Measurements from ENCODE around the gene ZSCAN21. TPM values are rescaled to one million over a fixed set of nuclear protein-coding genes. Genes with fewer than 3 reads are reported as not detected.
A peak's percentile ranks its signal among the peaks of the same experiment; 100 is the strongest.

The ZSCAN21 gene
- total and polyA plus RNA-seq, 5 experiments from 2014 or later, result 5.2 to 11.2 (median 8.3) TPM

GRCh38 chr7:100080907-100081534 lies 31.4 kb downstream of the ZSCAN21 start:
- Mint-ChIP-seq H3K4me3 (peak overlapping the region; percentile 86 to 95 (median 92)), H3K9me3 (no peaks in the 10 kb centered on the region), H3K36me3 (peaks cover 0 to 37% (median 14%) of the 10 kb centered on the region in 3 donors), H3K27me3 (no peaks in the 10 kb centered on the region), H3K4me1 (peaks cover 17 to 43% (median 38%) of the 10 kb centered on the region in 4 donors), H3K27ac (peak overlapping the region; percentile 75 to 94 (median 90))
- DNase-seq, result peak in 1 of 10 donors; percentile 6
- POLR2A ChIA-PET, result interaction anchor here (0.7 to 2.2 kb wide), 8 partner anchors 9 to 348 kb away, joined by 3 to 8 read pairs (median 4); partner anchors contain the start of genes MCM7, MEPCE, TRIM4 and ZCWPW1
- ATAC-seq, result peak in 1 of 2 donors; percentile 26

- peaks cover 17 to 43% (median 38%) of the 10 kb centered on the region in 4 donors for H3K4me1 Mint-ChIP-seq
- DNase-seq (peak; percentile 93 to 99 (median 98)), ATAC-seq (peak; percentile 85 to 90)
- H3K27me3 Mint-ChIP-seq, result no peaks in the 10 kb centered on the region
- peak within 1 kb of the TSS; percentile 90 to 96 (median 94) for H3K27ac Mint-ChIP-seq
- H3K36me3 Mint-ChIP-seq, result peaks cover 0 to 31% (median 11%) of the 10 kb centered on the region in 3 donors
- H3K4me3 Mint-ChIP-seq, result peak within 1 kb of the TSS; percentile 86 to 95 (median 92)
- no peaks in the 10 kb centered on the region for H3K9me3 Mint-ChIP-seq
- POLR2A ChIA-PET, result interaction anchor here (0.6 to 4.5 kb wide), 14 partner anchors 9 to 204 kb away, joined by 3 to 39 read pairs (median 3); partner anchors contain the start of genes AP4M1, MCM7, TRIM4 and ZKSCAN1
These were observed 32.0 kb downstream of the ZSCAN21 start, which contains the start of gene ZNF3 for GRCh38 chr7:100081535-100082102. ZNF3 (minus strand) TSS chr7:100081723; CDS start chr7:100077357, 4,366 bp downstream.

GRCh38 chr7:100082978-100083377 lies 33.4 kb downstream of the ZSCAN21 start:
- H3K4me1 Mint-ChIP-seq, result peaks cover 17 to 44% (median 43%) of the 10 kb centered on the region in 4 donors
- H3K27ac Mint-ChIP-seq, result peak overlapping the region; percentile 59 to 96 (median 92)
- peak overlapping the region; percentile 86 to 95 (median 92) for H3K4me3 Mint-ChIP-seq
- H3K27me3 Mint-ChIP-seq, result no peaks in the 10 kb centered on the region
- ATAC-seq (no peak), DNase-seq (no peak)
- H3K9me3 Mint-ChIP-seq, result no peaks in the 10 kb centered on the region
- POLR2A ChIA-PET, result interaction anchor here (0.7 to 4.5 kb wide), 10 partner anchors 8 to 769 kb away, joined by 3 to 39 read pairs (median 6); partner anchors contain the start of genes AP4M1, MCM7, MEPCE and ZCWPW1
- peaks cover 0 to 22% (median 4%) of the 10 kb centered on the region in 3 donors for H3K36me3 Mint-ChIP-seq

GRCh38 chr7:100085515-100085914 lies 35.9 kb downstream of the ZSCAN21 start:
- no peaks in the 10 kb centered on the region for H3K27me3 Mint-ChIP-seq
- H3K9me3 Mint-ChIP-seq, result no peaks in the 10 kb centered on the region
- no peak for DNase-seq
- H3K4me1 Mint-ChIP-seq, result peaks cover 20 to 47% (median 41%) of the 10 kb centered on the region in 4 donors
- ATAC-seq, result no peak
- POLR2A ChIA-PET, result interaction anchor here (1.1 to 4.5 kb wide), 2 partner anchors 15 to 40 kb away, joined by 3 to 39 read pairs; partner anchors contain the start of genes AP4M1 and MCM7
- peak overlapping the region in 1 of 10 donors; percentile 26 for H3K4me3 Mint-ChIP-seq
- peak overlapping the region in 2 of 10 donors; percentile 44 to 62 for H3K27ac Mint-ChIP-seq
- peaks cover 0 to 8% (median 0%) of the 10 kb centered on the region in 3 donors for H3K36me3 Mint-ChIP-seq

GRCh38 chr7:100087055-100087750 lies 37.6 kb downstream of the ZSCAN21 start:
- no peak for ATAC-seq
- H3K27ac Mint-ChIP-seq, result peak overlapping the region in 9 of 10 donors; percentile 60 to 97 (median 86)

GRCh38 chr7:100088095-100088620 lies 38.6 kb downstream of the ZSCAN21 start:
- peaks cover 10 to 31% (median 19%) of the 10 kb centered on the region in 4 donors for H3K4me1 Mint-ChIP-seq
- peak overlapping the region; percentile 80 to 92 (median 90) for H3K4me3 Mint-ChIP-seq
- no peaks in the 10 kb centered on the region for H3K9me3 Mint-ChIP-seq
- POLR2A ChIA-PET, result interaction anchor here (0.8 to 5.0 kb wide), 12 partner anchors 9 to 342 kb away, joined by 3 to 68 read pairs (median 4); partner anchors contain the start of genes AP4M1, GJC3, LAMTOR4 and MBLAC1
- ATAC-seq (peak; percentile 21 to 27), DNase-seq (no peak)
- peaks cover 6 to 34% (median 7%) of the 10 kb centered on the region in 3 donors for H3K36me3 Mint-ChIP-seq
- peak overlapping the region; percentile 92 to 98 (median 95) for H3K27ac Mint-ChIP-seq
- H3K27me3 Mint-ChIP-seq, result no peaks in the 10 kb centered on the region

More at GRCh38 chr7:100087055-100087750, 37.6 kb downstream of the ZSCAN21 start:
- Mint-ChIP-seq H3K36me3 (peaks cover under 1 to 25% (median 4%) of the 10 kb centered on the region in 3 donors), H3K27me3 (no peaks in the 10 kb centered on the region), H3K9me3 (no peaks in the 10 kb centered on the region), H3K4me3 (peak overlapping the region in 9 of 10 donors; percentile 19 to 84 (median 50)), H3K4me1 (peaks cover 16 to 41% (median 27%) of the 10 kb centered on the region in 4 donors)
- no peak for DNase-seq
- POLR2A ChIA-PET, result interaction anchor here (1.3 to 5.0 kb wide), 3 partner anchors 13 to 62 kb away, joined by 3 to 68 read pairs (median 22); partner anchors contain the start of genes AP4M1, LAMTOR4, MBLAC1 and MCM7

- H3K36me3 Mint-ChIP-seq, result peaks cover 7 to 41% (median 8%) of the 10 kb centered on the region in 3 donors
- no peaks in the 10 kb centered on the region for H3K27me3 Mint-ChIP-seq
- POLR2A ChIA-PET, result interaction anchor here (0.8 to 5.0 kb wide), 15 partner anchors 10 to 346 kb away, joined by 3 to 68 read pairs (median 4); partner anchors contain the start of genes AP4M1, GJC3, LAMTOR4 and MBLAC1
- DNase-seq (peak; percentile 71 to 92 (median 86)), ATAC-seq (peak; percentile 82 to 90)
- H3K9me3 Mint-ChIP-seq, result no peaks in the 10 kb centered on the region
- H3K4me3 Mint-ChIP-seq, result peak within 1 kb of the TSS; percentile 80 to 92 (median 90)
- H3K27ac Mint-ChIP-seq, result peak within 1 kb of the TSS; percentile 92 to 98 (median 95)
- H3K4me1 Mint-ChIP-seq, result peaks cover 13 to 28% (median 22%) of the 10 kb centered on the region in 4 donors
These were observed 39.3 kb downstream of the ZSCAN21 start, which contains the start of gene COPS6 for GRCh38 chr7:100088621-100089457. COPS6 (plus strand) TSS chr7:100088969; CDS start chr7:100088991, 22 bp downstream.

- Mint-ChIP-seq H3K4me3 (peak overlapping the region; percentile 80 to 92 (median 90)), H3K27me3 (no peaks in the 10 kb centered on the region), H3K4me1 (peaks cover 13 to 28% (median 22%) of the 10 kb centered on the region in 4 donors), H3K27ac (peak overlapping the region; percentile 92 to 98 (median 93)), H3K9me3 (no peaks in the 10 kb centered on the region), H3K36me3 (peaks cover 7 to 49% (median 8%) of the 10 kb centered on the region in 3 donors)
- POLR2A ChIA-PET, result interaction anchor here (1.0 to 5.0 kb wide), 8 partner anchors 10 to 345 kb away, joined by 3 to 68 read pairs (median 3); partner anchors contain the start of genes AP4M1, MBLAC1 and MCM7
- ATAC-seq (no peak), DNase-seq (no peak)
These were observed 40.1 kb downstream of the ZSCAN21 start for GRCh38 chr7:100089458-100090196.

GRCh38 chr7:100090527-100091410 lies 41.2 kb downstream of the ZSCAN21 start:
- ATAC-seq (no peak), DNase-seq (no peak)
- H3K4me1 Mint-ChIP-seq, result peaks cover 15 to 28% (median 25%) of the 10 kb centered on the region in 4 donors
- peak overlapping the region in 7 of 10 donors; percentile 35 to 92 (median 60) for H3K27ac Mint-ChIP-seq
- H3K27me3 Mint-ChIP-seq, result no peaks in the 10 kb centered on the region
- no peaks in the 10 kb centered on the region for H3K9me3 Mint-ChIP-seq
- H3K4me3 Mint-ChIP-seq, result peak overlapping the region in 8 of 10 donors; percentile 35 to 91 (median 79)
- peaks cover 7 to 60% (median 15%) of the 10 kb centered on the region in 3 donors for H3K36me3 Mint-ChIP-seq
- POLR2A ChIA-PET, result interaction anchor here (0.7 to 5.0 kb wide), 6 partner anchors 8 to 130 kb away, joined by 3 to 68 read pairs (median 5); partner anchors contain the start of genes AP4M1, MBLAC1 and MCM7
